ENCODE results near the gene NEK11.

NEK11 gene

DNA sequence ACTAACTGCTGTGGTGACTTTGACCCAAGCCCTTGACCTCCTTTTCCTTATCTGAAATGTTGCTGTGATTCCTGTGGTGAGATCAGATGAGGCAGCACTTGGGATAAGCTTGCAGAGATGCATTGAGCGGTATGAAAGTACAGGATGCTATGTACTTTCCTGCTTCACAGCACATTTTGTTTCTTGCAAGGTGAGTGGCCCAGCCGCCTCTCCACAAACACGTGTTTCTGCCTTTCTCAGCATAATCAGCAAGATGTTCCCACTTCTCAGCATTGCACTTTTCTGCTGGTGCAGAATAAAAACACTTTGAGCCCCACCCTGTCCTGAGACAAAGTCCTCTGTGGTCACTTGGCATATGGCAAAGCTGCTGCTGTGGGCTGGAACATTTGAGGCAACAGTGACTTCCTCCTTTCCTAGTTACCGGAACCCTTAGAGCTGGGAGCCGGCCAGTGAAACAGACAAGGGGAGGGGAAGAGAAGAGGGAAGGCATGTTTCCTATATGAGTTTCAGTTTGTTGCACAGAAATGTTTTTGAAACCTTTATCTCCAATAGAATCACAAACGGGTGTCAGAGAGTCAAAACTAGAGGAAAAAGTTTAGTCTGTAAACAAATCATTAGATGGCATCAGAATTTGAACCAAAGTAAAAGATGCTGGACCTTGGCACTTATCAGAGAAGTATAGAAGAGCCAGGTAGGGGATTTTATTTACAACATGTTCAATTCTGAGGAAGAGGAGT is 359.9 kb downstream of the NEK11 start:
- Mint-ChIP-seq H3K36me3 (ENCODE audit: low read depth) (no peaks in the 10 kb centered on the region), H3K4me1 (ENCODE audit: low read depth) (peaks cover 20% of the 10 kb centered on the region), H3K27me3 (no peaks in the 10 kb centered on the region), H3K9me3 (no peaks in the 10 kb centered on the region), H3K4me3 (peak overlapping the region; percentile 19), H3K27ac (peak overlapping the region; percentile 46)

DNA sequence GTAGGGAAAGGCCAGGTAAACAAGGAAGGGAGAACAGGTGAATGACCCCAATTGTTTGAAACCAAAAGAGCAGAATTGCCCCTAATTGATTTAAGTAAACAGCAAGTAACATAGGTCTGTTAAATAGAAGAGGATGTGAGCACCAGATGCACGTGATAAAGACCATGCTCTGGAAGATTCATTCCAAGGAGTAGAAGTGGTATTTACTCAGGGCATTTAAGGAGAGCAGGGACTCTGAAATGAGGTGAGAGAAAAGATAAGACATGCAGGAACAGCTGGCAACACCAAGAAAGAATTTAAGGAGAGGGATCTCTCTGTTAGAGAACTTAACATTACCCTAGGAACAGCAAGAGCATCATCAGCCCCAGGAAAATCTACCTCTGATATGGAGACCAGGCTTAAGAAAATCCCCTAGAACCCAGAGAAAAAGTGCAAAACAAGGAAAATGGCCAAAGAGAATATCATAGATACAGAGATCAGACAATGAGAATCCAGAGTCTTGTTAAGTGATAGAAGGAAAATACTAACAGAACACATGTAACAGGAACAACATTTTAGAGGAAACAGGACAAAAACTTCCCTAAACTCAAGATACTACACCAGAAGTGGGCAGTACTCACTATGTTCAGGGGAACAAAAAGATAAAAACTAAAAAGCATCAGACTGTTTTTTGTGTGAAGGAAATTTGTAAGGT is 361.3 kb downstream of the NEK11 start:
- Mint-ChIP-seq H3K4me1 (ENCODE audit: low read depth) (peaks cover 15% of the 10 kb centered on the region), H3K4me3 (no peak overlapping the region), H3K27ac (no peak overlapping the region), H3K36me3 (ENCODE audit: low read depth) (no peaks in the 10 kb centered on the region), H3K9me3 (no peaks in the 10 kb centered on the region), H3K27me3 (no peaks in the 10 kb centered on the region)

DNA sequence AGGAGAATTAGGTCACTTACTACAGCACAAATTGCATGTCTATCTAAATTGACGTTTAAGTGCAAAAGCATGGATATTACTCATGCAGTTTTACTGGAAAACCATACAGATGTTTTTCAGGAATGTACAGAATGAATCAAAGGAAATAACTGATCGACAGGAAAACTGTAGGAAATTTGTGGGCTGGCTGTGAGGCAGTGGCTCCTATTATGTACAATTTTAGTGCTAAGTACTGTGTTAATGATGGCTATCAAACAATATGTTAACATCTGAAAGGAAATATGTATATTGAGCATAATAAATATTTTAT is 361.8 kb downstream of the NEK11 start:
- peaks cover 15% of the 10 kb centered on the region for H3K4me1 Mint-ChIP-seq (ENCODE audit: low read depth)
- H3K4me3 Mint-ChIP-seq: no peak overlapping the region
- no peaks in the 10 kb centered on the region for H3K36me3 Mint-ChIP-seq (ENCODE audit: low read depth)
- H3K9me3 Mint-ChIP-seq: no peaks in the 10 kb centered on the region
- no peak overlapping the region for H3K27ac Mint-ChIP-seq
- H3K27me3 Mint-ChIP-seq: no peaks in the 10 kb centered on the region

DNA sequence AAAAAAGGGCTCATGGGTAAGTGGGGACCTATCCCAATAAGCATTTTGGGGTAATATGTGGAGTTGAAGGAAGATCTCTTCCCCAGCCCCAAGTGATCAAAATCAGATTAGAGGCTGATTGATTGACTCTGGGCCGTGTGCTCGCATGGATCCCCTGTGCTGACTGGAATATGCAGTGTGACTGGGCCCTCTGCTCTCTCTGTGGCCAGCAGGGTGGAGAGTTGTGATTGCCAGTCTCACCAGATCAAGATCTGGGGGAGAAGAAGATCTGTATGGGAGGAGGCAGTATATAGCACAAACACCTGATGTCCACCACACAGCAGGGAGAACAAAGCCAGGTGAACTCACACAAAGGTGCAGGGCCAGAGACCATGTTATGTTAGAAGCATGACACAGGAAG is 363.7 kb downstream of the NEK11 start:
- no peak overlapping the region for H3K27ac Mint-ChIP-seq
- no peak overlapping the region for H3K4me3 Mint-ChIP-seq
- no peaks in the 10 kb centered on the region for H3K36me3 Mint-ChIP-seq (ENCODE audit: low read depth)
- H3K9me3 Mint-ChIP-seq: no peaks in the 10 kb centered on the region
- H3K4me1 Mint-ChIP-seq (ENCODE audit: low read depth): peaks cover 15% of the 10 kb centered on the region
- H3K27me3 Mint-ChIP-seq: no peaks in the 10 kb centered on the region

DNA sequence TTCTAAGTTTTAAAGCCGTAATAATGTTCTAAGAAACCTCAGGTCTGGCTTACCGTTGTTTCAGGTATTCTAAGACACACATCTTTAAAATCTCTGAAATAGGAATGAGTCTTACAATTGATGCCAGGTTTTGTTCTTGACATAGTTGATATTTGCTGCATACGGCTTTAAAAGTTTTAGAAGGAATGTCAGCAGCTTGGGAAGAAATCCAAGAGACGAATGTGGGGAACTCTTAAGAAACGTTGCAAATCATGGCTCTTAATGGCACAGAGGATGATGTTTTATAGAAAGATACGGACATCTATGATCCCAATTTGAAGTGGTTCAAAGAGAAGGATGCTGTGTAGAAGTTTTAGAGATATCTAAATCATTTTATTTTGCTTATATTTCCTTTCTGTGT is 366.4 kb downstream of the NEK11 start:
- no peaks in the 10 kb centered on the region for H3K4me1 Mint-ChIP-seq (ENCODE audit: low read depth)
- no peaks in the 10 kb centered on the region for H3K9me3 Mint-ChIP-seq
- no peaks in the 10 kb centered on the region for H3K27me3 Mint-ChIP-seq
- H3K36me3 Mint-ChIP-seq (ENCODE audit: low read depth): no peaks in the 10 kb centered on the region
- H3K4me3 Mint-ChIP-seq: no peak overlapping the region
- no peak overlapping the region for H3K27ac Mint-ChIP-seq

DNA sequence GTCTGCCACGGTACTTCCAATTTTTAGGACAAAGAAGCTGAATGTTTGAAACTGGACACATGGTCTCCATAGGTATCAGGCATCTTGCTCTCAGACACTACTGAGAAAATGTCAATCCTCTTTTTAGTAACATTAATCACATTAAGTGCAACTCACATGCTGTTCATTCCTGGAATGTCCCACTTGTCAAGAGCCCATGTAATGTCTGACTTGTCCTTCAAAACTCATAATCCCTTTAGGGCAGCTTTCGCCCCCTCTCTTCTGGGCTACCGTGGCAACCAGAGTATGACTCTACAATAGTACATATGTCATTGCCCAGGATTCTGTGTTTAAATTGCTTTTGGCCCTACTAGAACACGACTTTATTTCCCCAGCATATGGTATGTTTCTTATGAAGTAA is 367.2 kb downstream of the NEK11 start:
- H3K4me3 Mint-ChIP-seq: no peak overlapping the region
- no peaks in the 10 kb centered on the region for H3K4me1 Mint-ChIP-seq (ENCODE audit: low read depth)
- H3K27ac Mint-ChIP-seq: no peak overlapping the region
- no peaks in the 10 kb centered on the region for H3K36me3 Mint-ChIP-seq (ENCODE audit: low read depth)
- no peaks in the 10 kb centered on the region for H3K9me3 Mint-ChIP-seq
- no peaks in the 10 kb centered on the region for H3K27me3 Mint-ChIP-seq

DNA sequence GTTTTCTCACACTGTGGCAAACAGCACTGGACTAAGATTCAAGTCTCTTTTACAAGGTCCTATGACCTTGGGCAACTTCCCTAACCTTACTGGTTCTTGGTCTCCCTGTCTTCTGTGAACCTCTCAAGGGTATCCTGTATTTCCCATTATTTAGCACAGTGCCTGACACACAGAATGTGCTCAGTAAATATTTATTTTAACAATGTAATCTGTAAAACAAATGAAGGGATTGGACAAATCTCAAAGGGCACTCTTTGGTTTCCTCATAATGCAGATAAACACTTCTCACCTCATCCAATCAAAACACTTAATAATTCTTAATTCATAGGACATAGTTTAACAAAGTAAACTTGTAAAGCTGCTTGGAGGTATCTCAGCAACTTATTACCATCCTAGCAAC is 367.7 kb downstream of the NEK11 start:
- H3K4me3 Mint-ChIP-seq: no peak overlapping the region
- H3K9me3 Mint-ChIP-seq: no peaks in the 10 kb centered on the region
- no peaks in the 10 kb centered on the region for H3K36me3 Mint-ChIP-seq (ENCODE audit: low read depth)
- no peaks in the 10 kb centered on the region for H3K4me1 Mint-ChIP-seq (ENCODE audit: low read depth)
- no peak overlapping the region for H3K27ac Mint-ChIP-seq
- H3K27me3 Mint-ChIP-seq: no peaks in the 10 kb centered on the region

DNA sequence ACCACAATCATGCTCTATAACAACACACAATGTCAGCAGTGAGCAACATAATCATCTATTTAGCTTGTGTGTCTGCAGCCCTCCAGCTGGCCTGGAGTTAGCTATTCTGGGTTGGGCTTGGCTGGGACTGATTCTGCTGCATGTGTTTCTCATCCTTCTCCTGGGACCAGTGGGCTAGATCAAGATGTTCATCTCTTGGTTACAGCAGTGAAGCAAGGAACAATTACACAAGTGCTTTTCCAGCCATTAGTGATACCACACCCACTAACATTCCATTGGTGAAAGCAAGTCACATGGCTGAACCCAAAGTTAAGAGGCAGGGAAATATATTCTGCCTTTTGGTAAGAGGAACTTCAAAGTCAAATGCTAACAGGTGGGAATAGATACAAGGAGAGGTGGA is 369.5 kb downstream of the NEK11 start:
- H3K27ac Mint-ChIP-seq: no peak overlapping the region
- no peaks in the 10 kb centered on the region for H3K9me3 Mint-ChIP-seq
- H3K36me3 Mint-ChIP-seq (ENCODE audit: low read depth): no peaks in the 10 kb centered on the region
- no peak overlapping the region for H3K4me3 Mint-ChIP-seq
- H3K4me1 Mint-ChIP-seq (ENCODE audit: low read depth): no peaks in the 10 kb centered on the region
- H3K27me3 Mint-ChIP-seq: no peaks in the 10 kb centered on the region

DNA sequence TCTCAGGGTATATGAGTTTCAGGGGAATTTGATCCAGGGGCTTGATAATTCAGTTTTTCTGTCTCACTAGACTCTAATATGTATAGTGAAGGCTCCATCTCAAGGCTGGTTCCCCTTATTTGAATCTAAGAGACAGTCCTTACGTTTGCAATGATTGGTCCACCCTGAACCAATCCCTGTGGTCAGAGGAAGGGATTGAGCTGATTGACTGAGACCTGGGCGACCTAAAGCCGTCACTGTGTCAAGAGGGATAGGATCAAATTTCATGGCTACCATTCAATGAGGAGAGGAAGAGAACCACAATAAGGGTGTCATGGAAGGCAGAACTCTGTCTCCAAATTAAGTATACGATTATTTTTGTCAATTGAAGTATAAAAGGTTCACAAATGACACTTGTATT is 371.2 kb downstream of the NEK11 start:
- no peaks in the 10 kb centered on the region for H3K36me3 Mint-ChIP-seq (ENCODE audit: low read depth)
- H3K27ac Mint-ChIP-seq: no peak overlapping the region
- no peaks in the 10 kb centered on the region for H3K27me3 Mint-ChIP-seq

More for the DNA sequence above, 371.2 kb downstream of the NEK11 start:
- Mint-ChIP-seq H3K9me3 (no peaks in the 10 kb centered on the region), H3K4me3 (no peak overlapping the region), H3K4me1 (ENCODE audit: low read depth) (no peaks in the 10 kb centered on the region)
